Gastrocnemius medialis (tissue), 4 donors: ENCODE results near the gene CLMN. TPM values are rescaled to one million over a fixed set of nuclear protein-coding genes. Genes with fewer than 3 reads are reported as not detected.

Source experiments
- ATAC-seq, 2 donors: fragments of 150-250 bp; one replicate each; pipeline ENCODE4 v1.9.1; 2016
- DNase-seq, 2 donors: peaks; one replicate each; pipeline ENCODE4 v3.0.0-alpha.2; 2019
- H3K27ac ChIP-seq, 4 donors: fragments of 200-600 bp; sonication (generic); 1 replicate in 1 of 4; 2 replicates in 3 of 4; pipeline ENCODE4 v1.5.1; 2016 to 2018; ENCODE audit warnings: mild to moderate bottlenecking in 2 of 4, moderate library complexity in 1 of 4
- H3K27me3 ChIP-seq, 3 donors: fragments of 200-600 bp; sonication (generic) in 2 of 3; 1 replicate in 1 of 3; 2 replicates in 2 of 3; pipeline versions ENCODE4 v1.5.1 to v1.6.0; 2016 to 2019; ENCODE audit warnings: mild to moderate bottlenecking in 1 of 3, moderate library complexity in 1 of 3
- H3K36me3 ChIP-seq, 2 donors: fragments of 200-600 bp; sonication (generic) in 1 of 2; one replicate each; pipeline ENCODE4 v1.5.1; 2017 to 2018
- H3K4me1 ChIP-seq, 2 donors: fragments of 200-600 bp; sonication (generic) in 1 of 2; one replicate each; pipeline ENCODE4 v1.5.1; 2016 to 2017; ENCODE audit warnings: mild to moderate bottlenecking in 2 of 2
- H3K4me3 ChIP-seq, 4 donors: fragments of 200-600 bp; sonication (generic) in 3 of 4; 1 replicate in 1 of 4; 2 replicates in 3 of 4; pipeline ENCODE4 v1.5.1; 2016 to 2019; ENCODE audit warnings: mild to moderate bottlenecking in 2 of 4
- H3K9me3 ChIP-seq, 3 donors: fragments of 200-600 bp; sonication (generic) in 2 of 3; 1 replicate in 1 of 3; 2 replicates in 2 of 3; pipeline ENCODE4 v1.5.1; 2016 to 2019
- CTCF ChIP-seq, 5 experiments: fragments of 450-650 bp in 3 of 5; fragments of 200-600 bp in 2 of 5; sonication (generic) in 2 of 5; IDR thresholded peaks in 4 of 5; conservative IDR thresholded peaks in 1 of 5; 1 replicate in 4 of 5; 2 replicates in 1 of 5; pipeline ENCODE4 v1.5.1; 2016 to 2019; ENCODE audit warnings: antibody characterized with exemption in 5 of 5, mild to moderate bottlenecking in 3 of 5, moderate library complexity in 3 of 5
- POLR2A ChIP-seq, 2 donors: fragments of 450-650 bp; IDR thresholded peaks; one replicate each; pipeline ENCODE4 v1.6.1; 2017; ENCODE audit warnings: antibody characterized with exemption in 2 of 2, mild to moderate bottlenecking in 2 of 2, moderate library complexity in 2 of 2
- in situ Hi-C, 4 donors: fragments of 200-750 bp; cut with MboI; loops; one replicate each; pipeline versions ENCODE4 v1.15.0 to v1.8.0; 2017; ENCODE audit warnings: low sequenced_read_pairs in 4 of 4
- intact Hi-C: fragments of 100-400 bp; cut with DNase I; formaldehyde crosslinking; loops from one replicate; pipeline ENCODE4 v1.15.1; 2023; ENCODE audit warnings: low total_unique reads
- total RNA-seq, 4 donors: library from RNA; depleted of rRNA; stranded (reverse); fragments of >200 nt; gene quantifications; one replicate each; pipeline versions ENCODE4 v1.1.0 to v1.2.3, GENCODE V29; 2016

The CLMN gene
- total RNA-seq, 4 donors from 2014 or later = 3.8 to 8.8 (median 5.8) TPM

- ATAC-seq (no peak), DNase-seq (no peak)
- TF ChIP-seq CTCF (IDR thresholded peaks at IDR 0.05 in 4 of 5, conservative IDR thresholded peaks at IDR 0.05 in 1 of 5) = no peak
- intact Hi-C loops = no loop called here
- Histone ChIP-seq H3K36me3 (no peaks in the 10 kb centered on the region), H3K9me3 (no peaks in the 10 kb centered on the region), H3K4me3 (no peak overlapping the region), H3K4me1 (no peaks in the 10 kb centered on the region), H3K27me3 (no peaks in the 10 kb centered on the region), H3K27ac (peak overlapping the region in 1 of 4 donors; percentile 33)
- in situ Hi-C loops = no loop called here
Observed at GRCh38 chr14:95240859-95241813, 78.6 kb downstream of the CLMN start.

GRCh38 chr14:95238487-95239298 lies 81.0 kb downstream of the CLMN start:
- Histone ChIP-seq H3K9me3 (no peaks in the 10 kb centered on the region), H3K36me3 (no peaks in the 10 kb centered on the region), H3K27me3 (no peaks in the 10 kb centered on the region), H3K27ac (peak overlapping the region; percentile 47 to 64 (median 58)), H3K4me3 (no peak overlapping the region), H3K4me1 (peaks cover 0 to under 1% of the 10 kb centered on the region in 2 donors)
- TF ChIP-seq POLR2A (IDR thresholded peaks at IDR 0.05) = no peak
- no peak for TF ChIP-seq CTCF (IDR thresholded peaks at IDR 0.05 in 4 of 5, conservative IDR thresholded peaks at IDR 0.05 in 1 of 5)
- no peak for ATAC-seq
- DNase-seq = no peak
- in situ Hi-C loops (no loop called here), intact Hi-C loops (no loop called here)

GRCh38 chr14:95237958-95238340 lies 81.8 kb downstream of the CLMN start:
- no peaks in the 10 kb centered on the region for H3K9me3 ChIP-seq
- ATAC-seq (peak in 1 of 2 donors; percentile 32), DNase-seq (peak; percentile 21 to 50)
- no peak for TF ChIP-seq POLR2A (IDR thresholded peaks at IDR 0.05)
- TF ChIP-seq CTCF (IDR thresholded peaks at IDR 0.05 in 4 of 5, conservative IDR thresholded peaks at IDR 0.05 in 1 of 5) = no peak
- in situ Hi-C loops (no loop called here), intact Hi-C loops (no loop called here)
- H3K4me3 ChIP-seq = no peak overlapping the region
- peaks cover 0 to 5% of the 10 kb centered on the region in 2 donors for H3K4me1 ChIP-seq
- H3K27ac ChIP-seq = peak overlapping the region; percentile 47 to 64 (median 58)
- no peaks in the 10 kb centered on the region for H3K27me3 ChIP-seq
- no peaks in the 10 kb centered on the region for H3K36me3 ChIP-seq

- TF ChIP-seq POLR2A (IDR thresholded peaks at IDR 0.05) (no peak), CTCF (IDR thresholded peaks at IDR 0.05 in 4 of 5, conservative IDR thresholded peaks at IDR 0.05 in 1 of 5) (no peak)
- Histone ChIP-seq H3K27me3 (no peaks in the 10 kb centered on the region), H3K9me3 (no peaks in the 10 kb centered on the region), H3K36me3 (no peaks in the 10 kb centered on the region), H3K4me1 (peaks cover 0 to 6% of the 10 kb centered on the region in 2 donors), H3K4me3 (no peak overlapping the region), H3K27ac (peak overlapping the region; percentile 47 to 64 (median 58))
- ATAC-seq (peak; percentile 12 to 24), DNase-seq (peak; percentile 43 to 70)
- intact Hi-C loops = no loop called here
- in situ Hi-C loops = no loop called here
Observed at GRCh38 chr14:95237121-95237957, 82.4 kb downstream of the CLMN start.
